HG02840 (cell line): ENCODE results near the gene NEK1.
A peak's percentile ranks its signal among the peaks of the same experiment; 100 is the strongest.

Experiments used
- ATAC-seq: cut with Tn5 transposase; IDR thresholded peaks from one replicate; pipeline ENCODE4 v1.9.1; 2021; ENCODE audit warnings: mild to moderate bottlenecking, moderate library complexity, moderate number of reproducible peaks; ENCODE audit not compliant: unreplicated experiment, low FRiP score

The NEK1 gene

GRCh38 chr4:169611991-169612870 lies at the start of gene NEK1:
TSS of gene NEK1 (minus strand) at chr4:169612583. CDS start at chr4:169602630, 9,953 bp downstream.
- peak; percentile 94 for ATAC-seq

GRCh38 chr4:169661761-169662160 lies 49.4 kb upstream of the NEK1 start:
- no peak for ATAC-seq

GRCh38 chr4:169660929-169661328 lies 48.5 kb upstream of the NEK1 start:
- ATAC-seq, result no peak

GRCh38 chr4:169659716-169660670 lies 47.6 kb upstream of the NEK1 start:
- ATAC-seq, result peak; percentile 97

- no peak for ATAC-seq
These were observed 46.8 kb upstream of the NEK1 start for GRCh38 chr4:169658975-169659715.

GRCh38 chr4:169658196-169658595 lies 45.8 kb upstream of the NEK1 start:
- ATAC-seq, result no peak

GRCh38 chr4:169657470-169658107 lies 45.2 kb upstream of the NEK1 start:
- no peak for ATAC-seq

GRCh38 chr4:169655401-169655800 lies 43.0 kb upstream of the NEK1 start:
- no peak for ATAC-seq

GRCh38 chr4:169652535-169652934 lies 40.2 kb upstream of the NEK1 start:
- no peak for ATAC-seq

- ATAC-seq, result no peak
These were observed 38.0 kb upstream of the NEK1 start for GRCh38 chr4:169650227-169650936.

- ATAC-seq, result no peak
These were observed 37.3 kb upstream of the NEK1 start for GRCh38 chr4:169649545-169650226.

GRCh38 chr4:169645627-169646026 lies 33.2 kb upstream of the NEK1 start:
- no peak for ATAC-seq

- no peak for ATAC-seq
These were observed 32.4 kb upstream of the NEK1 start for GRCh38 chr4:169644802-169645201.

GRCh38 chr4:169640261-169640870 lies 28.0 kb upstream of the NEK1 start:
- no peak for ATAC-seq

- no peak for ATAC-seq
These were observed 22.6 kb upstream of the NEK1 start for GRCh38 chr4:169634975-169635374.

GRCh38 chr4:169632896-169633295 lies 20.5 kb upstream of the NEK1 start:
- ATAC-seq, result no peak

- no peak for ATAC-seq
These were observed 17.7 kb upstream of the NEK1 start for GRCh38 chr4:169630069-169630468.

GRCh38 chr4:169628579-169628978 lies 16.2 kb upstream of the NEK1 start:
- no peak for ATAC-seq
